ENCODE data around the gene ZC3H18. TPM values are rescaled to one million over a fixed set of nuclear protein-coding genes. Genes with fewer than 3 reads are reported as not detected.

The ZC3H18 gene
- total RNA-seq, 1 donor from 2014 or later: 21.3 TPM

DNA sequence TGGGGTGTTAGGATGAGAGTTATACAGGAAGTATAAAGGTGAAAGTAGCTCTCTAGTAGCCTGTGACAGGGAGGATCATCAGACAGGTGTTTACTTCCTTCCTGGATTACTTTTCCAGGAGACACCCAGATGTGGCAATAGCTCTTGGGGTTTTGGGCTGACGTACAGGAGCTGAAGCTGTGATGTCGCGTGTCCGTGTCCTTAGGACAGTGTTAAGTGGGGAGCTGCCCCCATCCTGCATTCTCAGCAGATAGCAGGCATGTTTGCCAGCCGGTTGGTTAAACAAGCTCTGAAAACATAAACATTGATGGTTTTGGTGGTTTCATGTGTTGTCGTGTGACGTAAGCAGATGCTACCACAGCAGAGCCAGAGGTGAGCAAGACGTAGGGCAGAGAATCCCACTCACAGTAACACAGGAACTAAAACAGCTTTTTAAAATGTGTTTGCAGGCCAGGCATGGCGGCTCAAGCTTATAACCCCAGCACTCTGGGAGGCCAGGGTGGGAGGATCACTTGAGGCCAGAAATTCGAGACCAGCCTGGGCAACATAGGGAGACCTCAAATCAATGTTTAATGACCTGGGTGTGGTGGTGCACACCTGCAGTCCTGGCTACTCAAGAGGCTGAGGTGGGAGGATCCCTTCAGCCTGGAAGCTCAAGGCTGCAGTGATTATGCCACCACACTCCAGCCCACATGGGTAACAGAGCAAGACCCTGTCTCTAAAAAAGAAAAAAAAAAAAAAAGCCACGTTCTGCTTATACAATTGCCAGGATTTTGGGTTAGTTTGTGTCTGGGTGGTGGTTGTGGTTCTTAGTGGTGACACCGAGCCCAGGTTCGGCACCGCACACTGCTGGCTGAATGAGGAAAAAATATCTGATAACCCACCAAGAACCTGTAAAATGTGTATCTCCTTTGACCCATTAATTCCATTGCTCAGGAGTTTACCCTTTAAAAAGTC lies 49.9 kb downstream of the ZC3H18 start:
- Histone ChIP-seq H3K4me1 (peaks cover 34% of the 10 kb centered on the region), H3K36me3 (peaks cover 38% of the 10 kb centered on the region), H3K9me3 (replicated peaks) (no peaks in the 10 kb centered on the region), H3K27me3 (ENCODE audit: low read depth) (no peaks in the 10 kb centered on the region), H3K4me3 (no peak overlapping the region), H3K27ac (replicated peaks) (no peak overlapping the region)
- no peak for DNase-seq
- intact Hi-C loops (cut with micrococcal nuclease): no loop called here
- TF ChIP-seq, protein P1, sequence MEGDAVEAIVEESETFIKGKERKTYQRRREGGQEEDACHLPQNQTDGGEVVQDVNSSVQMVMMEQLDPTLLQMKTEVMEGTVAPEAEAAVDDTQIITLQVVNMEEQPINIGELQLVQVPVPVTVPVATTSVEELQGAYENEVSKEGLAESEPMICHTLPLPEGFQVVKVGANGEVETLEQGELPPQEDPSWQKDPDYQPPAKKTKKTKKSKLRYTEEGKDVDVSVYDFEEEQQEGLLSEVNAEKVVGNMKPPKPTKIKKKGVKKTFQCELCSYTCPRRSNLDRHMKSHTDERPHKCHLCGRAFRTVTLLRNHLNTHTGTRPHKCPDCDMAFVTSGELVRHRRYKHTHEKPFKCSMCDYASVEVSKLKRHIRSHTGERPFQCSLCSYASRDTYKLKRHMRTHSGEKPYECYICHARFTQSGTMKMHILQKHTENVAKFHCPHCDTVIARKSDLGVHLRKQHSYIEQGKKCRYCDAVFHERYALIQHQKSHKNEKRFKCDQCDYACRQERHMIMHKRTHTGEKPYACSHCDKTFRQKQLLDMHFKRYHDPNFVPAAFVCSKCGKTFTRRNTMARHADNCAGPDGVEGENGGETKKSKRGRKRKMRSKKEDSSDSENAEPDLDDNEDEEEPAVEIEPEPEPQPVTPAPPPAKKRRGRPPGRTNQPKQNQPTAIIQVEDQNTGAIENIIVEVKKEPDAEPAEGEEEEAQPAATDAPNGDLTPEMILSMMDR (IDR thresholded peaks at IDR 0.05; ENCODE audit: borderline replicate concordance): no peak

DNA sequence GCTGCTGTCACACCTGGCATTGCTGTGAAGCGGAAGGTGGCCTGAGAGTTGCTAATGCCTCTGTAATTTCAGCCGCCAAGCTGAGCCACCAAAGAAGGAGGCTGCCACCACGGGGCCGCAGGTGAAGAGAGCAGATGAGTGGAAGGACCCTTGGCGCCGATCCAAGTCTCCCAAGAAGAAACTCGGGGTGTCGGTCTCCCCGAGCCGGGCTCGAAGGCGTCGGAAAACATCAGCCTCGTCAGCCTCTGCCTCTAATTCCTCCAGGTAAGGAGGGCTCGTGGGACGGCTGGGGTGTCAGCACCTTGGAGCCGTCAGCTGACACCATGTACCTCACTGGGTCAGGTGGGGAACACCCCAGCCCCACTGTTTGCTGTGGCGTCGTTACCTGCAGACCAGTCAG lies 51.9 kb downstream of the ZC3H18 start:
- Histone ChIP-seq H3K9me3 (replicated peaks) (no peaks in the 10 kb centered on the region), H3K4me3 (no peak overlapping the region), H3K27me3 (ENCODE audit: low read depth) (no peaks in the 10 kb centered on the region), H3K4me1 (peaks cover 21% of the 10 kb centered on the region), H3K27ac (replicated peaks) (no peak overlapping the region), H3K36me3 (peaks cover 57% of the 10 kb centered on the region)
- DNase-seq: no peak
- intact Hi-C loops (cut with micrococcal nuclease): no loop called here
- TF ChIP-seq, protein P1 (IDR thresholded peaks at IDR 0.05; ENCODE audit: borderline replicate concordance): no peak

DNA sequence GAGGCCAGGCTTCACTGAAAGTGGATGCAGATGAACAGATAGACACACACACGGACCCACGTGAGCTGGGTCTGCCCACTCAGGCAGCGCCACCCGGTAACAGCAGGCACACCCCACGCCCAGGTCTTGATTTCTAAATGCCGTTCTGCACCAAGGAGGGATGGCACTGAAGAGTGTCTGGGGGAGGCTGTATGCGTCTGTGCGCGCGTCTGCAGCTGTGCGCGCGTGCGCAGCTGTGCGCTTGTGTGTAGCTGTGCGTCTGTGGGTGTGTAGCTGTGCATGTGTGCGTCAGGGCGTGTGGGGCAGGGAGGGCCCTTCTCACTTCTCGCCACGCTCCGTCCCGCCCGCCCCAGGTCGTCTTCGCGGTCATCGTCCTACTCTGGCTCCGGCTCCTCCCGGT lies 52.7 kb downstream of the ZC3H18 start:
- TF ChIP-seq, protein P1 (IDR thresholded peaks at IDR 0.05; ENCODE audit: borderline replicate concordance): no peak

DNA sequence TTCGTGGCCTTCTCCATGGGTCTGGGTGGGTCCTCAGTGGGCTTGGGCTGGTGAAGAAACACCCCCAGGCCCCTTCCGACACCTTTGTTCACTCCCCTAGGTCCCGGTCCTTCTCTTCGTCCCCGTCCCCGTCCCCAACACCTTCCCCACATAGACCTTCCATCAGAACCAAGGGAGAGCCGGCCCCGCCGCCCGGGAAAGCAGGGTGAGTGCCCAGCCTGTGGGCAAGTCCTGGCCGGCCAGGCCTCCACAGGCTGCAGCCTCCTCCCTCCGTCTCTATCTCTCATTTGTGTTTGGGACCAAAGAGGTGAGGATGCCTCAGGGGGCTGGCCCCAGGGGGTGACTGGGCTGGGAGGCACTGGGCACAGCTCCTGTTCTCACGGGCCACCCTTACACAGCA lies 53.7 kb downstream of the ZC3H18 start:
- no peak for DNase-seq
- H3K9me3 ChIP-seq (replicated peaks): no peaks in the 10 kb centered on the region
- peaks cover 24% of the 10 kb centered on the region for H3K4me1 ChIP-seq
- intact Hi-C loops (cut with micrococcal nuclease): no loop called here
- no peak overlapping the region for H3K27ac ChIP-seq (replicated peaks)
- H3K36me3 ChIP-seq: peaks cover 68% of the 10 kb centered on the region
- no peak overlapping the region for H3K4me3 ChIP-seq
- H3K27me3 ChIP-seq (ENCODE audit: low read depth): no peaks in the 10 kb centered on the region
- TF ChIP-seq, protein P1 (IDR thresholded peaks at IDR 0.05; ENCODE audit: borderline replicate concordance): no peak

More for the DNA sequence above, 52.7 kb downstream of the ZC3H18 start:
- H3K27ac ChIP-seq (replicated peaks): no peak overlapping the region
- no peaks in the 10 kb centered on the region for H3K27me3 ChIP-seq (ENCODE audit: low read depth)
- no peak for DNase-seq
- no peaks in the 10 kb centered on the region for H3K9me3 ChIP-seq (replicated peaks)
- peaks cover 63% of the 10 kb centered on the region for H3K36me3 ChIP-seq
- H3K4me3 ChIP-seq: no peak overlapping the region
- peaks cover 23% of the 10 kb centered on the region for H3K4me1 ChIP-seq
- intact Hi-C loops (cut with micrococcal nuclease): no loop called here

DNA sequence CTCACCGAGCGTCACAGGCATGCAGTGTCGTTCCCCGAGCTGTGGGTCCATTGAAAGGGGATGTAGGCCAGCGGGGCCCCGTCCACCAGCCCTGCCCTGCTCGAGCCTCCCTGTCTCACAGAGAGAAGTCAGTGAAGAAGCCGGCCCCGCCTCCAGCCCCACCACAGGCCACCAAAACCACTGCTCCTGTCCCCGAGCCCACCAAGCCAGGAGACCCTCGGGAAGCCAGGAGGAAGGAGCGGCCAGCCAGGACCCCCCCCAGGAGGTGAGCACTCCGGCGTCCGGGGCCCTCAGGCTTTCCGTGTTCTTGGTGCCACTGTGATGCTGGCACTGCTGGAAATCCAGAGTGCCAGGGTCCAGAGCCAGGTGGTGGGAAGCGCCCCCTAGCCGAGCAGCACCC lies 54.3 kb downstream of the ZC3H18 start:
- Histone ChIP-seq H3K9me3 (replicated peaks) (no peaks in the 10 kb centered on the region), H3K27ac (replicated peaks) (no peak overlapping the region), H3K27me3 (ENCODE audit: low read depth) (no peaks in the 10 kb centered on the region), H3K4me1 (peaks cover 24% of the 10 kb centered on the region), H3K4me3 (no peak overlapping the region), H3K36me3 (peaks cover 66% of the 10 kb centered on the region)
- intact Hi-C loops (cut with micrococcal nuclease): no loop called here
- TF ChIP-seq, protein P1 (IDR thresholded peaks at IDR 0.05; ENCODE audit: borderline replicate concordance): no peak
- no peak for DNase-seq

Measured in left ventricle myocardium inferior (tissue), 1 donor.